Esophagus squamous epithelium (tissue), 4 donors: ENCODE data around the gene TMC1.

Source experiments
- POLR2A ChIP-seq, 4 donors: fragments of 450-650 bp; IDR thresholded peaks; one replicate each; pipeline ENCODE4 v1.6.1; 2017; ENCODE audit warnings: antibody characterized with exemption in 4 of 4, mild to moderate bottlenecking in 4 of 4, moderate library complexity in 3 of 4
- TF ChIP-seq, protein P1 (sequence below), 6 experiments: fragments of 450-650 bp in 4 of 6; fragments of 200-600 bp in 2 of 6; sonication (generic) in 2 of 6; IDR thresholded peaks; one replicate each; pipeline ENCODE4 v1.5.1; 2016 to 2019; ENCODE audit warnings: antibody characterized with exemption in 6 of 6, mild to moderate bottlenecking in 4 of 6, moderate library complexity in 4 of 6

- TF ChIP-seq, protein P1, sequence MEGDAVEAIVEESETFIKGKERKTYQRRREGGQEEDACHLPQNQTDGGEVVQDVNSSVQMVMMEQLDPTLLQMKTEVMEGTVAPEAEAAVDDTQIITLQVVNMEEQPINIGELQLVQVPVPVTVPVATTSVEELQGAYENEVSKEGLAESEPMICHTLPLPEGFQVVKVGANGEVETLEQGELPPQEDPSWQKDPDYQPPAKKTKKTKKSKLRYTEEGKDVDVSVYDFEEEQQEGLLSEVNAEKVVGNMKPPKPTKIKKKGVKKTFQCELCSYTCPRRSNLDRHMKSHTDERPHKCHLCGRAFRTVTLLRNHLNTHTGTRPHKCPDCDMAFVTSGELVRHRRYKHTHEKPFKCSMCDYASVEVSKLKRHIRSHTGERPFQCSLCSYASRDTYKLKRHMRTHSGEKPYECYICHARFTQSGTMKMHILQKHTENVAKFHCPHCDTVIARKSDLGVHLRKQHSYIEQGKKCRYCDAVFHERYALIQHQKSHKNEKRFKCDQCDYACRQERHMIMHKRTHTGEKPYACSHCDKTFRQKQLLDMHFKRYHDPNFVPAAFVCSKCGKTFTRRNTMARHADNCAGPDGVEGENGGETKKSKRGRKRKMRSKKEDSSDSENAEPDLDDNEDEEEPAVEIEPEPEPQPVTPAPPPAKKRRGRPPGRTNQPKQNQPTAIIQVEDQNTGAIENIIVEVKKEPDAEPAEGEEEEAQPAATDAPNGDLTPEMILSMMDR (IDR thresholded peaks at IDR 0.05): no peak
- no peak for TF ChIP-seq POLR2A (IDR thresholded peaks at IDR 0.05)
These were observed 306.7 kb downstream of the TMC1 start for GRCh38 chr9:72827950-72828731.
